GM12878 (cell line): ENCODE data around the gene PAPSS2. TPM values are rescaled to one million over a fixed set of nuclear protein-coding genes. Genes with fewer than 3 reads are reported as not detected.

Experiments
- ATAC-seq: fragments of 200-7000 bp; cut with Tn5 transposase; 3 replicates; pipeline ENCODE4 v1.9.1; 2020; ENCODE audit warnings: mild to moderate bottlenecking, moderate library complexity
- BruUV-seq: library from RNA; stranded (reverse); fragments of 400-500 nt; replicated peaks from 2 replicates; lab custom pipeline; 2021; lab: Mats Ljungman, UMichigan
- CTCF ChIA-PET: fragments of 300-600 bp; sonication (Branson Sonifier 250); formaldehyde crosslinking; extraction: SDS; loops from one replicate; lab custom pipeline; 2021; ENCODE audit warnings: inconsistent platforms; lab: Yijun Ruan, JAX
- POLR2A ChIA-PET: fragments of 350-600 bp; formaldehyde crosslinking; extraction: SDS; loops from one replicate; lab custom pipeline; 2021; ENCODE audit warnings: inconsistent platforms; lab: Charles Lee
- RAD21 ChIA-PET: fragments of 300-600 bp; sonication (Branson Sonifier 250); formaldehyde crosslinking; loops from one replicate; lab custom pipeline; 2023; ENCODE audit warnings: antibody characterized with exemption; ENCODE audit not compliant: unreplicated experiment; lab: Charles Lee
- SMC1A ChIA-PET: fragments of 300-600 bp; sonication (Branson Sonifier 250); formaldehyde crosslinking; loops from one replicate; lab custom pipeline; 2023; ENCODE audit not compliant: unreplicated experiment, uncharacterized antibody; lab: Charles Lee
- DNase-seq: peaks from one replicate; pipeline ENCODE4 v3.0.0-alpha.2; 2011; ENCODE audit warnings: low read depth, low spot score
- FAIRE-seq: peaks from 3 replicates; lab custom pipeline; 2011; peaks lifted over from hg19 to GRCh38; lab: Jason Lieb, UNC
- H2AFZ ChIP-seq: 2 replicates; pipeline ENCODE4 v1.6.0; 2011; ENCODE audit warnings: low read depth, low read length, control low read depth; ENCODE audit not compliant: control insufficient read depth
- H3K27ac ChIP-seq: 2 replicates; pipeline ENCODE4 v1.5.1; 2011; ENCODE audit warnings: control low read depth; ENCODE audit not compliant: control insufficient read depth, insufficient read depth
- H3K27me3 ChIP-seq, 2 experiments: replicated peaks in 1 of 2; 2 replicates each; pipeline versions ENCODE4 v1.6.0 to v1.6.1; 2011; ENCODE audit warnings: low read length in 1 of 2; ENCODE audit not compliant: control insufficient read depth in 2 of 2, insufficient read depth in 2 of 2
- H3K36me3 ChIP-seq, 2 experiments: 2 replicates each; pipeline ENCODE4 v1.5.1; 2011; ENCODE audit warnings: low read length in 1 of 2; ENCODE audit not compliant: control insufficient read depth in 2 of 2, insufficient read depth in 2 of 2
- H3K4me1 ChIP-seq: 2 replicates; pipeline ENCODE4 v1.6.1; 2011; ENCODE audit warnings: mild to moderate bottlenecking, low read length, moderate library complexity, mixed read lengths; ENCODE audit not compliant: control insufficient read depth, insufficient read depth
- H3K4me2 ChIP-seq: 2 replicates; pipeline ENCODE4 v1.6.0; 2011; ENCODE audit warnings: control low read depth; ENCODE audit not compliant: control insufficient read depth, insufficient read depth
- H3K4me3 ChIP-seq: fragments of 200-600 bp; sonication (generic); 2 replicates; pipeline ENCODE4 v1.5.1; 2016
- H3K79me2 ChIP-seq: 2 replicates; pipeline ENCODE4 v1.6.0; 2011; ENCODE audit warnings: low read length; ENCODE audit not compliant: control insufficient read depth, insufficient read depth
- H3K9ac ChIP-seq: 2 replicates; pipeline ENCODE4 v1.8.0; 2011; ENCODE audit warnings: low read length, control low read depth, mixed read lengths; ENCODE audit not compliant: control insufficient read depth, insufficient read depth
- H3K9me3 ChIP-seq: replicated peaks from 3 replicates; pipeline ENCODE4 v1.5.1; 2011; ENCODE audit warnings: mild to moderate bottlenecking, low read length; ENCODE audit not compliant: control insufficient read depth, insufficient read depth
- H4K20me1 ChIP-seq: 2 replicates; pipeline ENCODE4 v1.6.0; 2011; ENCODE audit not compliant: control insufficient read depth, insufficient read depth
- CHD2 ChIP-seq: IDR thresholded peaks from 2 replicates; pipeline ENCODE4 v1.6.1; 2011; ENCODE audit warnings: low read depth, low read length, improper control_type of control experiment, borderline replicate concordance
- ESRRA ChIP-seq: IDR thresholded peaks from 2 replicates; pipeline ENCODE4 v1.6.1; 2012; ENCODE audit warnings: mild to moderate bottlenecking, low read length, improper control_type of control experiment
- HDAC2 ChIP-seq: fragments of 200-600 bp; sonication (generic); IDR thresholded peaks from 2 replicates; pipeline ENCODE4 v1.6.1; 2017
- IRF4 ChIP-seq: IDR thresholded peaks from 2 replicates; pipeline ENCODE4 v1.6.1; 2011; ENCODE audit warnings: low read depth, low read length
- LARP7 ChIP-seq: fragments of 450-650 bp; IDR thresholded peaks from 2 replicates; pipeline ENCODE4 v1.6.1; 2017; ENCODE audit warnings: mild to moderate bottlenecking
- MLLT1 ChIP-seq: fragments of 450-650 bp; IDR thresholded peaks from 2 replicates; pipeline ENCODE4 v1.6.1; 2016; ENCODE audit warnings: mild to moderate bottlenecking
- NFIC ChIP-seq: IDR thresholded peaks from 2 replicates; pipeline ENCODE4 v1.6.1; 2012; ENCODE audit warnings: low read depth, mild to moderate bottlenecking, inconsistent platforms, low read length, moderate library complexity
- NFXL1 ChIP-seq: fragments of 450-650 bp; IDR thresholded peaks from 2 replicates; pipeline ENCODE4 v1.6.1; 2017; ENCODE audit warnings: antibody characterized with exemption, mild to moderate bottlenecking, borderline replicate concordance
- NKRF ChIP-seq: fragments of 450-650 bp; conservative IDR thresholded peaks from 2 replicates; pipeline ENCODE4 v1.6.1; 2017; ENCODE audit warnings: mild to moderate bottlenecking, moderate library complexity
- NRF1 ChIP-seq: conservative IDR thresholded peaks from 2 replicates; pipeline ENCODE4 v1.6.1; 2011; ENCODE audit warnings: mild to moderate bottlenecking, low read depth, low read length, improper control_type of control experiment
- RAD51 ChIP-seq: fragments of 450-650 bp; IDR thresholded peaks from 2 replicates; pipeline ENCODE4 v1.6.1; 2016; ENCODE audit warnings: moderate library complexity, mild to moderate bottlenecking, inconsistent platforms
- RELA ChIP-seq: fragments of 450-650 bp; IDR thresholded peaks from 2 replicates; pipeline ENCODE4 v1.8.0; 2014; ENCODE audit warnings: borderline replicate concordance; ENCODE audit not compliant: partially characterized antibody
- SIN3A ChIP-seq: IDR thresholded peaks from 2 replicates; pipeline ENCODE4 v1.6.1; 2012; ENCODE audit warnings: low read depth, low read length, improper control_type of control experiment
- STAT3 ChIP-seq: IDR thresholded peaks from 2 replicates; pipeline ENCODE4 v1.6.1; 2011; ENCODE audit warnings: low read depth, low read length, improper control_type of control experiment
- YBX1 ChIP-seq: fragments of 450-650 bp; IDR thresholded peaks from 2 replicates; pipeline ENCODE4 v1.6.1; 2016; ENCODE audit warnings: antibody characterized with exemption
- YY1 ChIP-seq: IDR thresholded peaks from 2 replicates; pipeline ENCODE4 v1.6.1; 2011; ENCODE audit warnings: low read depth, mild to moderate bottlenecking, low read length
- ZBED1 ChIP-seq: IDR thresholded peaks from 2 replicates; pipeline ENCODE4 v1.6.1; 2016; ENCODE audit warnings: borderline replicate concordance
- ZNF274 ChIP-seq: IDR thresholded peaks from one replicate; pipeline ENCODE4 v1.8.0; 2011; ENCODE audit not compliant: insufficient read length, insufficient read depth
- ZNF687 ChIP-seq: fragments of 450-650 bp; IDR thresholded peaks from 2 replicates; pipeline ENCODE4 v1.6.1; 2017; ENCODE audit warnings: mild to moderate bottlenecking, moderate library complexity
- WGBS: methylation state at CpG from one replicate; pipeline ENCODE4 v1.1.6; 2016; ENCODE audit warnings: low lambda C conversion rate; ENCODE audit not compliant: insufficient replicate concordance, insufficient coverage; ENCODE audit errors: missing lambda C conversion rate; 5-methylcytosine and 5-hydroxymethylcytosine counted together
- in situ Hi-C: fragments of 300-500 bp; cut with MboI; formaldehyde crosslinking; loops from 9 replicates; pipeline ENCODE4 v1.14.3; 2018; ENCODE audit warnings: mixed read lengths
- intact Hi-C: fragments of 100-400 bp; cut with micrococcal nuclease; formaldehyde crosslinking; loops from one replicate; pipeline ENCODE4 v1.14.2; 2022; ENCODE audit not compliant: unreplicated experiment
- polyA plus RNA-seq, 11 experiments: library from polyadenylated mRNA; depleted of rRNA in 4 of 11; unstranded in 6 of 11; stranded (reverse) in 5 of 11; fragments of >200 nt; fragmentation: Nextera tagmentation in 4 of 11; fragmentation: Illumina TruSeq in 1 of 11; extraction: Ambion mirVana in 4 of 11; extraction: Trizol in 1 of 11; gene quantifications; 1 replicate in 1 of 11; 2 replicates in 10 of 11; pipeline versions ENCODE4 v1.2.1 to v1.2.3, GENCODE V29; 2011 to 2016; ENCODE audit warnings: inconsistent platforms in 2 of 11, missing spikeins in 2 of 11, low read depth in 1 of 11
- total RNA-seq, 4 experiments: library from RNA; depleted of rRNA in 3 of 4; stranded (reverse); fragments of >200 nt in 3 of 4; fragmentation: Illumina TruSeq in 1 of 4; extraction: Trizol in 1 of 4; gene quantifications; 2 replicates each; pipeline versions ENCODE4 v1.2.1 to v1.2.3, GENCODE V29; 2013 to 2021

The PAPSS2 gene
- total and polyA plus RNA-seq, 10 of the 15 experiments (the other 5 are each of a cell fraction or from before 2014, with no cell fraction given), result 0.15 to 2.1 (median 0.37) TPM

- TF ChIP-seq NKRF (no peak), IRF4 (no peak), HDAC2 (no peak), RAD51 (no peak), YBX1 (no peak), NFIC (no peak), CHD2 (no peak), NFXL1 (no peak), ZNF274 (no peak)
These were observed 13.3 kb upstream of the PAPSS2 start (continued) for GRCh38 chr10:87646192-87646909.

GRCh38 chr10:87646935-87647334 lies 12.7 kb upstream of the PAPSS2 start:
- intact Hi-C loops (no loop called here), in situ Hi-C loops (no loop called here)
- RAD21 ChIA-PET, result no interaction called here
- SMC1A ChIA-PET, result no interaction called here
- Histone ChIP-seq H3K9me3 (no peaks in the 10 kb centered on the region; the same call in 2 of the 3 replicates), H3K4me3 (no peak overlapping the region), H3K27ac (no peak overlapping the region), H3K9ac (no peak overlapping the region), H2AFZ (no peak overlapping the region), H4K20me1 (no peaks in the 10 kb centered on the region), H3K4me1 (no peaks in the 10 kb centered on the region), H3K4me2 (no peak overlapping the region), H3K36me3 (no peaks in the 10 kb centered on the region), H3K27me3 (no peaks in the 10 kb centered on the region), H3K79me2 (no peaks in the 10 kb centered on the region)
- 55% methylated on average over 2 of the region's 2 CpGs for WGBS
- BruUV-seq, result no TSS peak
- POLR2A ChIA-PET, result no interaction called here
- ATAC-seq, result peak; percentile 34
- no peak for DNase-seq
- CTCF ChIA-PET, result no interaction called here
- no peak for FAIRE-seq
- TF ChIP-seq RAD51 (no peak), RELA (no peak), STAT3 (no peak), ZNF687 (no peak), ESRRA (no peak), SIN3A (no peak), YY1 (no peak), MLLT1 (no peak), LARP7 (no peak), NRF1 (no peak), ZBED1 (no peak)
